ENCODE data around the gene TGFBR3.

DNA sequence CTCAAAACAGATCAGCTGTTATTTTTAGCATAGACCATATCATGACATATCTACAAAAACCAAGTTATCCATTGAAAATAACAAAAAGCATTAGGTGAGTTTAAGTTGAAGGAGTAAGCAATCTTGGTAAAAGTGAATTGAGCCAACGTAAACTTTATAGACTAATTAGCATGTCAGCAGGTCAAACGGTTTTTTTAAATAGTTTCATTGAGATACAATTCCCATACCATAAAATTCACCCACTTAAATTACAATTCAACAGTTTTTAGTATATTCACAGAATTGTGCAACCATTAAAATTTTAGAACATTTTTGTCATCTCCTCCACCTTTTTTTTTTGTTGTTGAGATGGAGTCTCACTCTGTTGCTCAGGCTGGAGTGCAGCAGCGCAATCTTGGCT is 92.1 kb downstream of the TGFBR3 start:
- TF ChIP-seq CTCF (optimal IDR thresholded peaks at IDR 0.05 in 1 of 3, IDR thresholded peaks at IDR 0.05 in 1 of 3, conservative IDR thresholded peaks at IDR 0.05 in 1 of 3; ENCODE audit: extremely low read depth in 1 of 3, insufficient read depth in 2 of 3, low read length in 3 of 3) (no peak), EZH2 (IDR thresholded peaks at IDR 0.05; ENCODE audit: low read length) (no peak)

All from keratinocyte (primary cell).